ENCODE data around the gene EIF3A.
A peak's percentile ranks its signal among the peaks of the same experiment; 100 is the strongest.
"Not testable (repeated sequence)": the region's sequence is repeated elsewhere in the genome, so short reads cannot be mapped to it uniquely, and the experiment has no call there.

Gene EIF3A

DNA sequence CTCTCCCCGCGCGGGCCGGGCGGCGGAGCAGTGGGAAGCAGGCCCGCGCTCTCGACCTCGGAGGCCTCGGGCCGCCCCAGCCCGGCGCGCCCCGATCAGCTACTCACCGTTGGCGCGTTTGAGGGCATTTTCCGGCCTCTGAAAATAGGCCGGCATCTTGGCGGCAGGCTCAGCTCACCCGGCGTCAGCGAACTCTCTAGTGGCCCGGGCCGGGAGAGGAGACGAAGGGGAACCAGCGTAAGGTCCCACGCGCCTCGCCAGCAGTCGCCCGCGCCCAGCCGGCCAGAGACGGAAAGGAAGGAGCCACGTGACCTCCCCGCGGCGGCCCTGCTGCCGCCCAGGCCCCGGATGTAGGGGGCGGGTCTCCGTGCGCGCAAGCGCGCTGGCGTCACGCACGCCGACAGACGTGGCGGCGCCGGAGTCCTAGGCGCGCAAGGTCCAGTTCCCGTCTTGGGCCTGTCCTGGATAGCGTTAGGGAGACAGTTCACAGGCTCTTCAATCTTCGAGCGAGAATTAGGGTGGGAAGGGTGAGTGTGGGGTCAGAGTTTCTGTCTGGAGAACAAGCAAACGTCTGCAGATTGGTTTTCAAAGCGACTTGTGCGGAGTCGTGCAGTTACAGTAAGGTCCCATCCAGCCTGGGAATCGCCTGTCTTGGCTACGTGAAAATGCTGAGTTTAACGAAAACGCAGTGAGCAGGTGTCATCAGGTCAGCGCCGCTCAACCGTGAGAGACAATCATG lies at the start of gene EIF3A:
TSS of gene EIF3A (minus strand) at position 297 of the 739 bp plus-strand sequence. CDS start at position 156, 141 bp downstream.
- peak; percentile 78 for DNase-seq (ENCODE audit: low read depth)

DNA sequence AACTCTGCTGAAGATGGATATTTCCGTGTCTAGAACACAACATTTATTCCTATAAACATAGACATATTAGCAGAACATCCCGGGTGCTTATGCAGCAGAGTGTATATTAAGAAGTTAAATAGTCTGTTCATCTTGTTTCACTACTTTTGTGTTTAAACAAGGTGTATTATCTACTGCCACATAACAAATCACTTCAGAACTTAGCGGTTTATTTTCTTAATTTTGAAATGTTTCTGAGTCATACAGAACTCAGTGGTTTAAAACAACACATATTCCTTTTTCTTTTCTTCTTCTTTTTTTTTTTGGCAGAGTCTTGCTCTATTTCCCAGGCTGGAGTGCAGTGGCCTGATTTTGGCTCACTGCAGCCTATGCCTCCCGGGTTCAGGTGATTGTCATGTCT lies 49.1 kb upstream of the EIF3A start:
- DNase-seq (ENCODE audit: low read depth): no peak

DNA sequence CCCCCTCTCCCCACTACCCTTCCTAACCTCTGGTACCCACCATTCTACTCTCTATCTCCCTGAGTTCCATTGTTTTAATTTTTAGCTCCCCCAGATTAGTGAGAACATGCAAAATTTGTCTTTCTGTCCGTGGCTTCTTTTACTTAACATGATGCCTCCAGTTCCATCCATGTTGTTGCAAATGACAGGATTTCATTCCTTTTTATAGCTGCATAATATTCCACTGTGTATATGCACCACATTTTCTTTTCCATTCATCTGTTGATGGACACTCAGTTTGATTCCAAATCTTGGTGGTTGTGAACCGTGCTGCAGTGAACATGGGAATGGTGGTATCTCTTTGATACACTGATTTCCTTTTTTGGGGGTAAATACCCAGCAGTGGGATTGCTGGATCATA lies 45.3 kb upstream of the EIF3A start:
- DNase-seq (ENCODE audit: low read depth): no peak

DNA sequence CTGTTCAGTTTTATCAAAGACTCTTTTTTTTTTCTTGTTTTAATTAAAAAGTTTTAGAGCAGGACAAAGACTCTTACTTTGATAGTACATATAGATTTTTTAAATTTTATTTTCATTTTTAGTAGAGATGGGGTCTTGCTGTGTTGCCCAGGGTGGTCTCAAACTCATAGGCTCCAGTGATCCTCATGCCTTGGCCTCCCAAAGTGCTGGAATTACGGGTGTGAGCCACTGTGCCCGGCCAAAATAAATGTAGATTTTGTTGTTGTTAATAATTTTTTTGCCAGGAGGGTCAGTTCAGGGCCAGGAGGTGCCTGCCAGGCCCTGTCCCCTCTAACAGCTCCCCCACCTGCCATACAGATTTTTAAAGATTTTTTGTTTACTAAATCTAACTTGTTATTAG lies 40.3 kb upstream of the EIF3A start:
- DNase-seq (ENCODE audit: low read depth): no peak

GRCh38 chr10:119120413-119120867 lies 39.8 kb upstream of the EIF3A start:
- no peak for DNase-seq (ENCODE audit: low read depth)

DNA sequence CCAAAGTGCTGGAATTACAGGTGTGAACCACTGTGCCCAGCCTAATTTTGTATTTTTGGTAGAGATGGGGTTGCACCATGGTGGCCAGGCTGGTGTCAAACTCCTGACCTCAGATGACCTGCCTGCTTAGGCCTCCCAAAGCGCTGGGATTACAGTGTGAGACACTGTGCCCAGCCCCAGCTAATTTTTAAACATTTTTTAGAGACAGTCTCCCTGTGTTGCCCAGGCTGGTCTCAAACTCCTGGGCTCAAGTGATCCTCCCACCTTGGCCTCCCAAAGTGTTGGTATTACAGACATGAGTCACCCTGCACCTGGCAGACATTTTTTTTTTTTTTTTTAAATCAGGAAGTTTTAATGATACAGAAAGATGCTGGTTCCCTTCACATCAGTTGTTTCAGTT lies 38.8 kb upstream of the EIF3A start:
- DNase-seq (ENCODE audit: low read depth): no peak

DNA sequence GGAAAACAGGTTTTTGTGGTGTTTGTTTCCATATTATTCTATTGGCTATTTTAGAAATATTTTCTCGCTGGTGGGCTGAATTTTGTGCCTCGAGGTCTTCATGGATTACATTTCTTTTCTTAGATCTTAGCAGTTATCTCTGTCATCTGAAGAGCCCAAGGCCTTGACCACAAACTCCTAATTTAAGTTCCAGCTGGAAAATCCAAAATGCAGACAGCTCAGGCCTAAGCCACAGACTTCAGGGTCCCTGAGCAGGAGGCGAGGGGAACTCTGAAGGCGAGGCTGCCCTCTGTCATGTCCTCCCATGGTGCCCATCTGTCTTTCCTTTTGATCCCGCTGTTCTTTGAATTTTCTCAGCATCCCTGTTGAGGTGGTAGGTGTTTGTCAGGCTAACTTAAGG lies 37.6 kb upstream of the EIF3A start:
- DNase-seq (ENCODE audit: low read depth): no peak

DNA sequence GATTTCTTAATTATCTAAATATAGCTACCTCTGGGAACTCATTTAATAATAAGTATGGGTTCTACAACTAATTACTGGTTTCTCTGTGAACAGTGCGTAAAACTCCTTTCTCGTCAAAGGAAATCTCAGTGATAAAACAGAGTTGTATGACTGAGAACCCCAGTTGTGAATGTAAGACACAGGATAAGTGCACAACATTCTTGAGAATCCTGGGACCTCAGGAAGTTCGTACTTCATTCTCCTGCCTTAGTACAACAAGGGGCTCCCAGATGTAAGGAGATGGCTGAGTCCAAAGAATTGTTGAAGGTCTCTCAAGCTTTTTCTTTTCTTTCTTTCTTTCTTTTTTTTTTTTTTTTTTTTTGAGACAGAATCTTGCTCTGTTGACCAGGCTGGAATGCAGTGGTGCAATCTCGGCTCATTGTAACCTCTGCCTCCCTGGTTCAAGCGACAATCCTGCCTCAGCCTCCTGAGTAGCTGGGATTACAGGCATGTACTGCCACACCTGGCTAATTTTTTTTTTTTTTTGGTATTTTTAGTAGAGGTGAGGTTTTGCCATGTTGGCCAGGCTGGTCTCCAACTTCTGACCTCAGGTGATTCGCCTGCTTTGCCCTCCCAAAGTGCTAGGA lies 35.8 kb upstream of the EIF3A start:
- no peak for DNase-seq (ENCODE audit: low read depth)

GRCh38 chr10:119115926-119116325 lies 35.3 kb upstream of the EIF3A start:
- no peak for DNase-seq (ENCODE audit: low read depth)

DNA sequence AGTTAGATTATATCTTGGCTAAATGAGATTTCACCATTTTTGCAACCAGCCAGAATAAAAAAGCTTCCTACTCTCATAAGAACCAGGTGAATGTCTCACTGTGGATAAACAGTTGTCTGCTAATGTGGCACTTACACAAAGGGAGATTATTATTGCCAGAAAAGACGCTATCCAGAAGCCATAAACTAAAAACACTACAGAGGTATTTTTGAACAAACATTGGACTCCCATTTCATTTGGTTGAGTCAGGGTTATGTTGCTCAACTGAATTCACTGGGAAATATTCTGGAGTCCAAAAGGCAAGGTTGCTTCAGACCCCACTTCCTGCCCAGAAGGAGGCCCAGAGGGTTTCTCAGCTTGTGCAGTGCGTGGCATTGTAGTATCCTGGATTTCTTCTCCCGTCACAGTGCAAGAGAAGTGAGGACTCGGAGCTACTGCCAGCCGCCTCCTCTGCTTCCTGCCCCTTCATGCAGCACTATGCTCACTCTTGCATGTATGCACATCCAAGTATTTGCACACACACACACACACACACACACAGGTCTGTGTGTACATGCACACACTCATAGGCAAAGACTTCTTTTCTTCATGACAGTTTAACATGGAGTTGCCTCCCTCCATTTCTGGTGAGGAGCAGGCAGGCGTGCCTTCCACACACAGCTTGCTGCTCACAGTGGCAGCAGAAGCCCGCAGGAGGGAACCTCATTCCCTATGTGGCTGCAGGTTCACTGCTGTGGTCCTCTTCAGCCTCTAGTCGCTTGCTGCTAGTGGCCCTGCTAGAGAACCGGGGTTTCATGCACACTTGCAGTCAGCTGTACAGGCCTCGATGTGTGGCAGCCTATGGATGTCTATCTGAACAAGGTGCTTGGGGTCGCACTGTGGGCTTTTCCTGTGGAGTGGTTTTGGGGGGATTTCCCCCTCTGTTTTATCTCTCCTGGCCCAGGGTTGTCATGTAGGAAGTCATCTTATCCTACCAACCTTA lies 33.4 kb upstream of the EIF3A start:
- DNase-seq (ENCODE audit: low read depth): no peak

- no peak for DNase-seq (ENCODE audit: low read depth)
Measured at GRCh38 chr10:119112056-119112455, 31.4 kb upstream of the EIF3A start.

DNA sequence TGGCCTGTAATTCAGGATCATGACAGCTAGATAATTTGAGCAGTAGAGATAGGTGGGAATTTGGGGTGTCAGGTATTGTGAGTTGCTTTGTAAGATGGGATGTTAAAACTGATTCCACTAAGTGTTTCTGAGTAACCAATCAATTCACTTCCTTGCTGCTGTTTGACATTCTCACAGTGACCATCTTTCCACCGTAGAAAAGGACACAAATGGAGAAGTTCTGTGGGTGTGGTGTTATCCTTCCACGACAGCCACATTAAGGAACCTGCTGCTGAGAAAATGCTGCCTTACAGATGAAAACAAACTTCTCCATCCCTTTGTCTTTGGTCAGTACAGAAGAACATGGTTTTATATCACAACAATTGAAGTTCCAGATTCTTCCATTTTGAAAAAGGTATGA lies 27.2 kb upstream of the EIF3A start:
- not testable (repeated sequence) for DNase-seq (ENCODE audit: low read depth)

GRCh38 chr10:119107106-119107505 lies 26.5 kb upstream of the EIF3A start:
- DNase-seq (ENCODE audit: low read depth): not testable (repeated sequence)

DNA sequence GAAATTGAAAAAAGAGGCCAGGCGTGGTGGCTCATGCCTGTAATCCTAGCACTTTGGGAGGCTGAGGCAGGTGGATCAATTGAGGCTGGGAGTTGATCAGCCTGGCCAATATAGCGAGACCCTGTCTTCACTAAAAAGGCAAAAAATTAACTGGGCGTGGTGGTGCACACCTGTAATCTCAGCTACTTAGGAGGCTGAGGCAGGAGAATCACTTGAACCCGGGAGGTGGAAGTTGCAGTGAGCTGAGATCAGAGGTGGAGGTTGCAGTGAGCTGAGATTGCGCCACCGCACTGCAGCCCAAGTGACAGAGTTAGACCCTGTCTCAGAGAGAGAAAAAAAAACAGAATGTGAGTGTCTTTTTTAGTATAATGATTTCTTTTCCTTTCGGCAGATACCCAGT lies 25.3 kb upstream of the EIF3A start:
- DNase-seq (ENCODE audit: low read depth): not testable (repeated sequence)

GRCh38 chr10:119105155-119105554 lies 24.5 kb upstream of the EIF3A start:
- DNase-seq (ENCODE audit: low read depth): no peak

GRCh38 chr10:119104654-119105015 lies 24.0 kb upstream of the EIF3A start:
- DNase-seq (ENCODE audit: low read depth): no peak

- peak; percentile 54 for DNase-seq (ENCODE audit: low read depth)
Measured at GRCh38 chr10:119103903-119104653, 23.5 kb upstream of the EIF3A start, which contains the start of gene DENND10. DENND10 (plus strand) TSS chr10:119104113; CDS start chr10:119104143, 30 bp downstream.

GRCh38 chr10:119103241-119103902 lies 22.8 kb upstream of the EIF3A start:
- no peak for DNase-seq (ENCODE audit: low read depth)

DNA sequence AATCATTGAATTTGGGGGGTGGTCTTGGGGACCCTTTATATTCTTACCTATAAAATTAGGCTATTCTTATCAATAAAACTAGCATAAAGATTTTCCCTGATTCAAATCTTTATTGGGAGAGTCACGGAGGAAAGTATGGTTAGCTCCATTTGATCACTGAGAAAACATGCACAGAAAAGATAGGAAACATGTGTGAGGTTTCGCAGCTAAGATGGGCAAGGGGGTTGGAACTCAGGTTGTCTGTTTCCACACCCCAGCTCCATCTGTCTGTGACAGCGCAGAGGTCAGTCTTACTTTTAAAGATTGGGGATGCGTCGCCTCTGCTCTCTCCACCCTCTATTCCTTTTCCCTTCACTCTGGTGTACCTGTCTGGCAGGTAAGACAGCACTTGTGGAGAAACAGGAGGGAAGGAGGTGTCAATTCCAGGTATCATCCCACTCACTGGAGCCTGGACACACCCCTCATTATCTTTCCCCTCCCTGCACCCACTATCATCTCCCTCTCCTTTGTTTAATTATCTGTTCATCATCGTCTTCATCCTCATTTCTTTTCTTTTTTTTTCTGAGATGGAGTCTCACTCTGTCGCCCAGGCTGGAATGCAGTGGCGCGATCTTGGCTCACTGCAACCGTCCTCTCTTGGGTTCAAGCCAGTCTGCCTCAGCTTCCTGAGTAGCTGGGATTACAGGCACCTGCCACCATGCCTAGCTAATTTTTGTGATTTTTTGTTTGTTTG lies 20.9 kb upstream of the EIF3A start:
- no peak for DNase-seq (ENCODE audit: low read depth)

GRCh38 chr10:119100434-119101238 lies 20.0 kb upstream of the EIF3A start:
- DNase-seq (ENCODE audit: low read depth): no peak
